WTC11 (cell line): ENCODE results near the gene RBM19.

ENCODE experiments used
- CTCF ChIP-seq: fragments of 200-600 bp; IDR thresholded peaks from 2 replicates; pipeline ENCODE4 v1.8.0; 2022; ENCODE audit warnings: antibody characterized with exemption
- E2F4 ChIP-seq: sonication (generic); formaldehyde crosslinking; IDR thresholded peaks from 2 replicates; pipeline ENCODE4 v1.8.1; 2022; ENCODE audit warnings: low read depth, mild to moderate bottlenecking, moderate library complexity, missing genetic modification reagents, borderline replicate concordance
- ETV6 ChIP-seq: sonication (generic); formaldehyde crosslinking; IDR thresholded peaks from 2 replicates; pipeline ENCODE4 v1.8.1; 2022; ENCODE audit warnings: mild to moderate bottlenecking, missing genetic modification reagents
- NFE2L1 ChIP-seq: sonication (generic); formaldehyde crosslinking; IDR thresholded peaks from 2 replicates; pipeline ENCODE4 v1.8.1; 2023; ENCODE audit warnings: missing genetic modification reagents
- NR1H2 ChIP-seq: sonication (generic); formaldehyde crosslinking; IDR thresholded peaks from 2 replicates; pipeline ENCODE4 v1.9.0; 2021; ENCODE audit warnings: mild to moderate bottlenecking, moderate library complexity, missing genetic modification reagents
- SP1 ChIP-seq: sonication (generic); formaldehyde crosslinking; conservative IDR thresholded peaks from 2 replicates; pipeline ENCODE4 v1.8.1; 2022; ENCODE audit warnings: missing genetic modification reagents
- ZBTB21 ChIP-seq: sonication (generic); formaldehyde crosslinking; IDR thresholded peaks from 2 replicates; pipeline ENCODE4 v1.8.1; 2023; ENCODE audit warnings: mild to moderate bottlenecking, missing genetic modification reagents, borderline replicate concordance
- ZNF416 ChIP-seq: fragments of 250-450 bp; sonication (Bioruptor Pico); IDR thresholded peaks from 2 replicates; pipeline ENCODE4 v1.9.0; 2021; ENCODE audit warnings: mild to moderate bottlenecking, inconsistent platforms
- TF ChIP-seq, protein P1 (sequence below): sonication (generic); formaldehyde crosslinking; IDR thresholded peaks from 2 replicates; pipeline ENCODE4 v1.8.1; 2023; ENCODE audit warnings: mild to moderate bottlenecking, missing genetic modification reagents, moderate library complexity

GRCh38 chr12:113788020-113788856 is 177.9 kb downstream of the RBM19 start:
- TF ChIP-seq CTCF (no peak), SP1 (no peak), ZNF416 (CRISPR knock-in tag) (no peak), E2F4 (no peak), ZBTB21 (no peak), ETV6 (CRISPR knock-in tag) (no peak), NR1H2 (CRISPR knock-in tag) (no peak), NFE2L1 (CRISPR knock-in tag) (no peak)
- TF ChIP-seq, protein P1, sequence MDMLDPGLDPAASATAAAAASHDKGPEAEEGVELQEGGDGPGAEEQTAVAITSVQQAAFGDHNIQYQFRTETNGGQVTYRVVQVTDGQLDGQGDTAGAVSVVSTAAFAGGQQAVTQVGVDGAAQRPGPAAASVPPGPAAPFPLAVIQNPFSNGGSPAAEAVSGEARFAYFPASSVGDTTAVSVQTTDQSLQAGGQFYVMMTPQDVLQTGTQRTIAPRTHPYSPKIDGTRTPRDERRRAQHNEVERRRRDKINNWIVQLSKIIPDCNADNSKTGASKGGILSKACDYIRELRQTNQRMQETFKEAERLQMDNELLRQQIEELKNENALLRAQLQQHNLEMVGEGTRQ (CRISPR knock-in tag): no peak
